HCT116 (cell line): ENCODE measurements around the gene ZER1. TPM values are rescaled to one million over a fixed set of nuclear protein-coding genes. Genes with fewer than 3 reads are reported as not detected.

Experiments
- ATAC-seq: fragments of 200-7000 bp; cut with Tn5 transposase; 2 replicates; pipeline ENCODE4 v1.9.1; 2020; ENCODE audit warnings: mild to moderate bottlenecking, moderate library complexity
- BruUV-seq: library from RNA; stranded (reverse); fragments of 400-500 nt; replicated peaks from 2 replicates; lab custom pipeline; 2021; lab: Mats Ljungman, UMichigan
- CTCF ChIA-PET: fragments of 300-600 bp; sonication (Branson Sonifier 250); formaldehyde crosslinking; loops from one replicate; lab custom pipeline; 2021; ENCODE audit warnings: antibody characterized with exemption; lab: Charles Lee
- POLR2A ChIA-PET: fragments of 300-600, 350-600 bp; sonication (Branson Sonifier 250); formaldehyde crosslinking; loops from one replicate; lab custom pipeline; 2021; ENCODE audit warnings: antibody characterized with exemption; lab: Charles Lee
- RAD21 ChIA-PET, 2 experiments: fragments of 300-600 bp; sonication (Branson Sonifier 250); formaldehyde crosslinking; loops; one replicate each; lab custom pipeline; 2023; ENCODE audit warnings: low total read pairs in 2 of 2; ENCODE audit not compliant: uncharacterized antibody in 2 of 2, unreplicated experiment in 2 of 2, low non-redundant PET in 1 of 2; lab: Charles Lee
- DNase-seq: peaks from one replicate; pipeline ENCODE4 v3.0.0-alpha.2; 2010; ENCODE audit warnings: low read depth, low spot score
- H2AFZ ChIP-seq: fragments of 200-600 bp; shearing (Covaris generic), sonication (generic); 2 replicates; pipeline ENCODE4 v1.6.1; 2017; ENCODE audit warnings: low read depth, mixed run types, mixed read lengths, antibody characterized with exemption, low read length; ENCODE audit not compliant: poor library complexity, severe bottlenecking
- H3K27ac ChIP-seq: 2 replicates; pipeline ENCODE4 v1.5.1; 2012; ENCODE audit warnings: low read depth, low read length
- H3K27me3 ChIP-seq: fragments of 200-600 bp; sonication (generic); 2 replicates; pipeline ENCODE4 v1.6.1; 2016; ENCODE audit warnings: mixed run types, low read length, mixed read lengths; ENCODE audit not compliant: insufficient read depth
- H3K36me3 ChIP-seq, 2 experiments: fragments of 200-500 bp in 1 of 2; fragments of 200-600 bp in 1 of 2; sonication (Bioruptor generic) in 1 of 2; sonication (generic) in 1 of 2; 2 replicates each; pipeline versions ENCODE4 v1.5.1 to v1.6.1; 2014 to 2016; ENCODE audit warnings: low read length in 2 of 2, inconsistent platforms in 1 of 2, mixed read lengths in 1 of 2, mixed run types in 1 of 2; ENCODE audit not compliant: insufficient read depth in 2 of 2, control insufficient read depth in 1 of 2
- H3K4me1 ChIP-seq, 2 experiments: fragments of 200-600 bp in 1 of 2; sonication (generic) in 1 of 2; 2 replicates each; pipeline versions ENCODE4 v1.5.1 to v1.6.1; 2012 to 2017; ENCODE audit warnings: low read length in 2 of 2, inconsistent platforms in 1 of 2, mild to moderate bottlenecking in 1 of 2, mixed read lengths in 1 of 2, mixed run types in 1 of 2, moderate library complexity in 1 of 2; ENCODE audit not compliant: insufficient read depth in 2 of 2, control insufficient read depth in 1 of 2
- H3K4me2 ChIP-seq: fragments of 200-600 bp; sonication (generic); 2 replicates; pipeline ENCODE4 v1.6.1; 2017; ENCODE audit warnings: mixed run types, low read length, mixed read lengths
- H3K4me3 ChIP-seq, 2 experiments: fragments of 200-600 bp in 1 of 2; sonication (generic) in 1 of 2; replicated peaks in 1 of 2; 2 replicates each; pipeline ENCODE4 v1.5.1; 2011 to 2016; ENCODE audit warnings: low read length in 2 of 2, control low read depth in 1 of 2, low read depth in 1 of 2, mild to moderate bottlenecking in 1 of 2, mixed read lengths in 1 of 2, mixed run types in 1 of 2
- H3K79me2 ChIP-seq: fragments of 200-600 bp; sonication (generic); 2 replicates; pipeline ENCODE4 v1.6.1; 2017; ENCODE audit warnings: mild to moderate bottlenecking, mixed run types, low read length, moderate library complexity, mixed read lengths; ENCODE audit not compliant: insufficient read depth
- H3K9ac ChIP-seq: fragments of 200-600 bp; sonication (generic); 2 replicates; pipeline ENCODE4 v1.6.1; 2016; ENCODE audit warnings: low read length, mixed read lengths
- H3K9me2 ChIP-seq: fragments of 200-600 bp; sonication (generic), shearing (Covaris generic); 2 replicates; pipeline ENCODE4 v1.6.1; 2017; ENCODE audit warnings: mixed run types, mild to moderate bottlenecking, moderate library complexity; ENCODE audit not compliant: insufficient read depth
- H3K9me3 ChIP-seq, 2 experiments: fragments of 200-500 bp in 1 of 2; fragments of 200-600 bp in 1 of 2; sonication (Bioruptor generic) in 1 of 2; sonication (generic) in 1 of 2; 2 replicates each; pipeline ENCODE4 v1.6.1; 2014 to 2017; ENCODE audit warnings: low read length in 2 of 2, mixed read lengths in 2 of 2, inconsistent platforms in 1 of 2, low read depth in 1 of 2, mild to moderate bottlenecking in 1 of 2, mixed run types in 1 of 2, moderate library complexity in 1 of 2; ENCODE audit not compliant: control insufficient read depth in 1 of 2, insufficient read depth in 1 of 2
- H4K20me1 ChIP-seq: fragments of 200-600 bp; sonication (generic), shearing (Covaris generic); 2 replicates; pipeline ENCODE4 v1.6.1; 2017; ENCODE audit warnings: mixed run types, mild to moderate bottlenecking, moderate library complexity; ENCODE audit not compliant: insufficient read depth
- CBX3 ChIP-seq: IDR thresholded peaks from 2 replicates; pipeline ENCODE4 v1.6.1; 2012; ENCODE audit warnings: low read depth
- EGR1 ChIP-seq: IDR thresholded peaks from 2 replicates; pipeline ENCODE4 v1.6.1; 2012; ENCODE audit warnings: low read depth
- EZH2phosphoT487 ChIP-seq: fragments of 200-600 bp; IDR thresholded peaks from 2 replicates; pipeline ENCODE4 v1.6.1; 2018; ENCODE audit warnings: antibody characterized with exemption, borderline replicate concordance
- FOSL1 ChIP-seq: IDR thresholded peaks from 2 replicates; pipeline ENCODE4 v1.6.1; 2012; ENCODE audit warnings: low read depth
- MAX ChIP-seq: IDR thresholded peaks from 2 replicates; pipeline ENCODE4 v1.6.1; 2012
- REST ChIP-seq: IDR thresholded peaks from 2 replicates; pipeline ENCODE4 v1.6.1; 2012; ENCODE audit warnings: low read depth
- SIN3A ChIP-seq: IDR thresholded peaks from 2 replicates; pipeline ENCODE4 v1.6.1; 2012; ENCODE audit warnings: low read depth
- SP1 ChIP-seq: IDR thresholded peaks from 2 replicates; pipeline ENCODE4 v1.6.1; 2012; ENCODE audit warnings: low read depth
- SRF ChIP-seq: IDR thresholded peaks from 2 replicates; pipeline ENCODE4 v1.6.1; 2012; ENCODE audit warnings: low read depth
- TCF7L2 ChIP-seq: IDR thresholded peaks from 2 replicates; pipeline ENCODE4 v1.7.0; 2011; ENCODE audit warnings: borderline replicate concordance, inconsistent platforms; ENCODE audit not compliant: insufficient read depth, insufficient read length; ENCODE audit errors: extremely low read depth
- YY1 ChIP-seq: IDR thresholded peaks from 2 replicates; pipeline ENCODE4 v1.6.1; 2011; ENCODE audit warnings: low read length, low read depth, moderate library complexity, mild to moderate bottlenecking; ENCODE audit not compliant: insufficient replicate concordance; ENCODE audit errors: extremely low read depth
- intact Hi-C: fragments of 100-400 bp; cut with micrococcal nuclease; formaldehyde crosslinking; loops from 2 replicates; pipeline ENCODE4 v1.10.0; 2022
- total RNA-seq: library from RNA; stranded (reverse); gene quantifications from one replicate; pipeline ENCODE4 v1.2.1, GENCODE V29; 2021; ENCODE audit not compliant: unreplicated experiment
- TF ChIP-seq, protein P1 (sequence below), 3 experiments: fragments of 200-600 bp in 1 of 3; sonication (generic) in 1 of 3; IDR thresholded peaks in 2 of 3; conservative IDR thresholded peaks in 1 of 3; 2 replicates each; pipeline ENCODE4 v1.5.1; 2012 to 2017; ENCODE audit warnings: low read depth in 2 of 3, low read length in 2 of 3, antibody characterized with exemption in 1 of 3, borderline replicate concordance in 1 of 3, control low read depth in 1 of 3, mild to moderate bottlenecking in 1 of 3, mixed read lengths in 1 of 3, mixed run types in 1 of 3, moderate library complexity in 1 of 3; ENCODE audit not compliant: insufficient read depth in 1 of 3

Gene ZER1
- total RNA-seq, 1 experiment from 2014 or later = 18.0 TPM

GRCh38 chr9:128765499-128765898 lies 6.2 kb downstream of the ZER1 start:
- Histone ChIP-seq H4K20me1 (no peaks in the 10 kb centered on the region), H3K9me2 (no peaks in the 10 kb centered on the region)
- RAD21 ChIA-PET = no interaction called here
- TF ChIP-seq SP1 (no peak), SIN3A (no peak), TCF7L2 (no peak), EGR1 (no peak), YY1 (no peak), MAX (no peak), FOSL1 (no peak), CBX3 (no peak), EZH2phosphoT487 (no peak), SRF (no peak), REST (no peak)
- TF ChIP-seq, protein P1, sequence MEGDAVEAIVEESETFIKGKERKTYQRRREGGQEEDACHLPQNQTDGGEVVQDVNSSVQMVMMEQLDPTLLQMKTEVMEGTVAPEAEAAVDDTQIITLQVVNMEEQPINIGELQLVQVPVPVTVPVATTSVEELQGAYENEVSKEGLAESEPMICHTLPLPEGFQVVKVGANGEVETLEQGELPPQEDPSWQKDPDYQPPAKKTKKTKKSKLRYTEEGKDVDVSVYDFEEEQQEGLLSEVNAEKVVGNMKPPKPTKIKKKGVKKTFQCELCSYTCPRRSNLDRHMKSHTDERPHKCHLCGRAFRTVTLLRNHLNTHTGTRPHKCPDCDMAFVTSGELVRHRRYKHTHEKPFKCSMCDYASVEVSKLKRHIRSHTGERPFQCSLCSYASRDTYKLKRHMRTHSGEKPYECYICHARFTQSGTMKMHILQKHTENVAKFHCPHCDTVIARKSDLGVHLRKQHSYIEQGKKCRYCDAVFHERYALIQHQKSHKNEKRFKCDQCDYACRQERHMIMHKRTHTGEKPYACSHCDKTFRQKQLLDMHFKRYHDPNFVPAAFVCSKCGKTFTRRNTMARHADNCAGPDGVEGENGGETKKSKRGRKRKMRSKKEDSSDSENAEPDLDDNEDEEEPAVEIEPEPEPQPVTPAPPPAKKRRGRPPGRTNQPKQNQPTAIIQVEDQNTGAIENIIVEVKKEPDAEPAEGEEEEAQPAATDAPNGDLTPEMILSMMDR (IDR thresholded peaks at IDR 0.05 in 2 of 3, conservative IDR thresholded peaks at IDR 0.05 in 1 of 3; ENCODE audit: borderline replicate concordance in 1 of 3, insufficient read depth in 1 of 3, low read depth in 2 of 3, low read length in 2 of 3) = no peak
- TF ChIP-seq, all 23 proteins: peak for 0
- H3K27ac ChIP-seq = no peak overlapping the region
- no peaks in the 10 kb centered on the region for H3K79me2 ChIP-seq
- H3K4me1 ChIP-seq = peaks cover 2% of the 10 kb centered on the region in 2 experiments; a peak in 2 of 4 replicates
- H3K27me3 ChIP-seq = no peaks in the 10 kb centered on the region
- H3K4me3 ChIP-seq = no peak overlapping the region
- no peaks in the 10 kb centered on the region for H3K9me3 ChIP-seq
- H3K9ac ChIP-seq = no peak overlapping the region
- H3K4me2 ChIP-seq = no peak overlapping the region
- intact Hi-C loops = no loop called here
- DNase-seq (no peak), ATAC-seq (no peak)
- CTCF ChIA-PET = interaction anchor here (0.6 kb wide), 1 partner anchor 251 kb away, joined by 3 read pairs; no protein-coding TSS in a partner anchor
- BruUV-seq = no TSS peak
- no peaks in the 10 kb centered on the region for H3K36me3 ChIP-seq
- POLR2A ChIA-PET = no interaction called here
- no peak overlapping the region for H2AFZ ChIP-seq
